SU-DHL-6 (cell line): ENCODE results near the gene AK9.

Source experiments
- EZH2phosphoT487 ChIP-seq: fragments of 200-600 bp; sonication (generic), shearing (Covaris generic); conservative IDR thresholded peaks from 2 replicates; pipeline ENCODE4 v1.6.1; 2018; ENCODE audit warnings: mild to moderate bottlenecking, antibody characterized with exemption, low read length, moderate library complexity, mixed read lengths
- TF ChIP-seq, protein P1 (sequence below): fragments of 200-600 bp; sonication (generic); IDR thresholded peaks from one replicate; pipeline ENCODE4 v1.5.1; 2017; ENCODE audit warnings: antibody characterized with exemption, mild to moderate bottlenecking, low read length, moderate library complexity; ENCODE audit not compliant: insufficient read depth, poor library complexity, severe bottlenecking

DNA sequence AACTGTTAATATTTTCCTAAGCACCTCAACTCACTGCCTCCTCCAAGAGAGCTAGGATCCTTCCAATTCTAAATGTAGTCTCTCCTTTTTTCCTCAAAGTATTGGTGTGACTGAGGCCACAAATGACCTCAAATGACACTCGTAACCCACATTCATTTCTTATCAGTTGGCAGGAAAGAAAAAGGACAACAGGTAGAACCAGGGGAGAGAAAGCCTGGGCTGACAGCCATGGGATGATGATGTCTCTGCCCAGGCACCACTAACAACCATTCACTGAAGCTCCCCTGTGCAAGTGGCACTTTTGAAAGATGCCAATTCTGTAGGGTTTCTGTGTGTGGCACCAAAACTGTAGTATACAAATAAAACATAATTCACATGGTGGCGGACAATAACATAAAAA lies 215.4 kb downstream of the AK9 start:
- TF ChIP-seq, protein P1, sequence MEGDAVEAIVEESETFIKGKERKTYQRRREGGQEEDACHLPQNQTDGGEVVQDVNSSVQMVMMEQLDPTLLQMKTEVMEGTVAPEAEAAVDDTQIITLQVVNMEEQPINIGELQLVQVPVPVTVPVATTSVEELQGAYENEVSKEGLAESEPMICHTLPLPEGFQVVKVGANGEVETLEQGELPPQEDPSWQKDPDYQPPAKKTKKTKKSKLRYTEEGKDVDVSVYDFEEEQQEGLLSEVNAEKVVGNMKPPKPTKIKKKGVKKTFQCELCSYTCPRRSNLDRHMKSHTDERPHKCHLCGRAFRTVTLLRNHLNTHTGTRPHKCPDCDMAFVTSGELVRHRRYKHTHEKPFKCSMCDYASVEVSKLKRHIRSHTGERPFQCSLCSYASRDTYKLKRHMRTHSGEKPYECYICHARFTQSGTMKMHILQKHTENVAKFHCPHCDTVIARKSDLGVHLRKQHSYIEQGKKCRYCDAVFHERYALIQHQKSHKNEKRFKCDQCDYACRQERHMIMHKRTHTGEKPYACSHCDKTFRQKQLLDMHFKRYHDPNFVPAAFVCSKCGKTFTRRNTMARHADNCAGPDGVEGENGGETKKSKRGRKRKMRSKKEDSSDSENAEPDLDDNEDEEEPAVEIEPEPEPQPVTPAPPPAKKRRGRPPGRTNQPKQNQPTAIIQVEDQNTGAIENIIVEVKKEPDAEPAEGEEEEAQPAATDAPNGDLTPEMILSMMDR: no peak
- TF ChIP-seq EZH2phosphoT487: no peak
